Peyer's patch (tissue), 4 donors: Measurements from ENCODE around the gene TMBIM6. TPM values are rescaled to one million over a fixed set of nuclear protein-coding genes. Genes with fewer than 3 reads are reported as not detected.
"Not testable (repeated sequence)": the region's sequence is repeated elsewhere in the genome, so short reads cannot be mapped to it uniquely, and the experiment has no call there.

ENCODE experiments used
- DNase-seq, 3 donors: peaks; one replicate each; pipeline ENCODE4 v3.0.0-alpha.2; 2017 to 2019
- H3K27ac ChIP-seq, 4 donors: fragments of 200-600 bp; sonication (generic); one replicate each; pipeline ENCODE4 v1.5.1; 2016 to 2019
- H3K27me3 ChIP-seq, 2 donors: fragments of 200-600 bp; sonication (generic); one replicate each; pipeline ENCODE4 v1.5.1; 2019
- H3K36me3 ChIP-seq, 3 donors: fragments of 200-600 bp; sonication (generic); one replicate each; pipeline ENCODE4 v1.5.1; 2016 to 2019
- H3K4me1 ChIP-seq, 4 donors: fragments of 200-600 bp; sonication (generic); one replicate each; pipeline ENCODE4 v1.5.1; 2016 to 2019
- H3K4me3 ChIP-seq, 4 donors: fragments of 200-600 bp; sonication (generic); 1 replicate in 3 of 4; 2 replicates in 1 of 4; pipeline ENCODE4 v1.5.1; 2016 to 2019; ENCODE audit warnings: mild to moderate bottlenecking in 1 of 4
- H3K9me3 ChIP-seq, 4 donors: fragments of 200-600 bp; sonication (generic); one replicate each; pipeline ENCODE4 v1.5.1; 2016 to 2019; ENCODE audit warnings: mild to moderate bottlenecking in 1 of 4
- POLR2A ChIP-seq, 2 donors: fragments of 450-650 bp; IDR thresholded peaks; one replicate each; pipeline ENCODE4 v1.5.1; 2017; ENCODE audit warnings: antibody characterized with exemption in 2 of 2, mild to moderate bottlenecking in 2 of 2, moderate library complexity in 2 of 2
- total RNA-seq, 4 donors: library from RNA; depleted of rRNA; stranded (reverse); fragments of >200 nt; gene quantifications; one replicate each; pipeline ENCODE4 v1.1.0, GENCODE V29; 2016
- TF ChIP-seq, protein P1 (sequence below), 6 experiments: fragments of 450-650 bp in 4 of 6; fragments of 200-600 bp in 2 of 6; sonication (generic) in 1 of 6; IDR thresholded peaks; one replicate each; pipeline ENCODE4 v1.5.1; 2017 to 2019; ENCODE audit warnings: antibody characterized with exemption in 6 of 6, mild to moderate bottlenecking in 3 of 6, moderate library complexity in 1 of 6

Gene TMBIM6
- total RNA-seq, 4 donors from 2014 or later: 104 to 1,479 (median 689) TPM

- H3K27ac ChIP-seq: peak overlapping the region; percentile 88 to 98 (median 90)
- H3K36me3 ChIP-seq: no peaks in the 10 kb centered on the region
- H3K9me3 ChIP-seq: no peaks in the 10 kb centered on the region
- H3K27me3 ChIP-seq: no peaks in the 10 kb centered on the region
- H3K4me1 ChIP-seq: peaks cover 0 to 18% (median 8%) of the 10 kb centered on the region in 4 donors
- peak in 2 of 3 donors; percentile 38 to 57 for DNase-seq
- no peak for TF ChIP-seq POLR2A (IDR thresholded peaks at IDR 0.05)
- TF ChIP-seq, protein P1, sequence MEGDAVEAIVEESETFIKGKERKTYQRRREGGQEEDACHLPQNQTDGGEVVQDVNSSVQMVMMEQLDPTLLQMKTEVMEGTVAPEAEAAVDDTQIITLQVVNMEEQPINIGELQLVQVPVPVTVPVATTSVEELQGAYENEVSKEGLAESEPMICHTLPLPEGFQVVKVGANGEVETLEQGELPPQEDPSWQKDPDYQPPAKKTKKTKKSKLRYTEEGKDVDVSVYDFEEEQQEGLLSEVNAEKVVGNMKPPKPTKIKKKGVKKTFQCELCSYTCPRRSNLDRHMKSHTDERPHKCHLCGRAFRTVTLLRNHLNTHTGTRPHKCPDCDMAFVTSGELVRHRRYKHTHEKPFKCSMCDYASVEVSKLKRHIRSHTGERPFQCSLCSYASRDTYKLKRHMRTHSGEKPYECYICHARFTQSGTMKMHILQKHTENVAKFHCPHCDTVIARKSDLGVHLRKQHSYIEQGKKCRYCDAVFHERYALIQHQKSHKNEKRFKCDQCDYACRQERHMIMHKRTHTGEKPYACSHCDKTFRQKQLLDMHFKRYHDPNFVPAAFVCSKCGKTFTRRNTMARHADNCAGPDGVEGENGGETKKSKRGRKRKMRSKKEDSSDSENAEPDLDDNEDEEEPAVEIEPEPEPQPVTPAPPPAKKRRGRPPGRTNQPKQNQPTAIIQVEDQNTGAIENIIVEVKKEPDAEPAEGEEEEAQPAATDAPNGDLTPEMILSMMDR (IDR thresholded peaks at IDR 0.05): no peak
- peak overlapping the region; percentile 73 to 99 (median 90) for H3K4me3 ChIP-seq
Observed at GRCh38 chr12:49706351-49707127, 34.8 kb upstream of the TMBIM6 start.

DNA sequence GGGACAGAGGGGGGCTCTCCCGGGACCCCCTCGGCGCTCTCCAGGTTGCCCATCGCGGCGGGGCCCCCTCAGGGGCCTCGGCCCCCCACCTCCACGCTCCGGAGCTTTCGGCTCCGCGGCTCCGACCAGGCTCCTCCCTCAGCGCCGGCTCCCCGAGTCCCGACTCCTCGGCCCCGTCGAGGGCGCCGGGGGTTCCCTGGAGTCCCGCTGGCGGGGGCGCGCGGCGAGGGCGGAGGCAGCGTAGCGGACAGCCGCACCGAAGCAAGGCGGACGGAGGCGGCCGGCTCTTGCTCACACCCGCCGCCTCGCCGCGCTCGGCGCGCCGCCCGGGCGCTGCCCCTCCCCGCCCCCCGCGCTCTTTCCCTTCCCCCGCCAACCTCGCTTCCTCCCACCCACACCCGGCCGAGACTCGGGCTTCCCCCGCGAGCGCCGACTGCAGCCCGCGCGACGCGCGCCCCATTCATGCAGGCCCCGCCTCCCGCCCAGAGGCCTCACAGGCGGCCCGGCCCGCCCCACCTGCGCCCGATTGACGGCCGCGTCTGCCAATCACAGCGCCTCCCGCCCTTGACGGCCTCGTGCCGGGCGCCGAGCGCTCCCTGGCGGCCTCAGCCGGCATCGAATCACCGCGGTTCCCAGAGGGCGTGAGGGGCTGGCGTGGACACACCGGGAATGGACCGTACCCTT lies 34.1 kb upstream of the TMBIM6 start, which contains the start of gene FMNL3:
FMNL3 (minus strand) TSS at position 278 of the 684 bp plus-strand sequence; CDS start at position 53, 225 bp downstream.
- H3K36me3 ChIP-seq: no peaks in the 10 kb centered on the region
- DNase-seq: peak; percentile 98 to 99 (median 98)
- H3K9me3 ChIP-seq: no peaks in the 10 kb centered on the region
- H3K27ac ChIP-seq: peak within 1 kb of the TSS; percentile 88 to 98 (median 90)
- H3K27me3 ChIP-seq: no peaks in the 10 kb centered on the region
- H3K4me3 ChIP-seq: peak within 1 kb of the TSS; percentile 73 to 99 (median 90)
- peaks cover 0 to 18% (median 8%) of the 10 kb centered on the region in 4 donors for H3K4me1 ChIP-seq
- TF ChIP-seq, protein P1 (IDR thresholded peaks at IDR 0.05): peak; percentile 94 to 99 (median 99)
- no peak for TF ChIP-seq POLR2A (IDR thresholded peaks at IDR 0.05)

- peak overlapping the region in 1 of 4 donors; percentile 98 for H3K27ac ChIP-seq
- no peaks in the 10 kb centered on the region for H3K9me3 ChIP-seq
- H3K36me3 ChIP-seq: no peaks in the 10 kb centered on the region
- DNase-seq: no peak
- no peaks in the 10 kb centered on the region for H3K27me3 ChIP-seq
- peaks cover 0 to 18% (median 6%) of the 10 kb centered on the region in 4 donors for H3K4me1 ChIP-seq
- H3K4me3 ChIP-seq: peak overlapping the region in 1 of 4 donors; percentile 73
- TF ChIP-seq, protein P1 (IDR thresholded peaks at IDR 0.05): no peak
- TF ChIP-seq POLR2A (IDR thresholded peaks at IDR 0.05): no peak
Observed at GRCh38 chr12:49707812-49708147, 33.6 kb upstream of the TMBIM6 start.

GRCh38 chr12:49708851-49709250 lies 32.5 kb upstream of the TMBIM6 start:
- Histone ChIP-seq H3K4me1 (peaks cover 0 to 12% (median 5%) of the 10 kb centered on the region in 4 donors), H3K36me3 (no peaks in the 10 kb centered on the region), H3K27me3 (no peaks in the 10 kb centered on the region), H3K9me3 (no peaks in the 10 kb centered on the region), H3K27ac (no peak overlapping the region), H3K4me3 (no peak overlapping the region)
- DNase-seq: no peak
- TF ChIP-seq, protein P1 (IDR thresholded peaks at IDR 0.05): no peak
- no peak for TF ChIP-seq POLR2A (IDR thresholded peaks at IDR 0.05)

DNA sequence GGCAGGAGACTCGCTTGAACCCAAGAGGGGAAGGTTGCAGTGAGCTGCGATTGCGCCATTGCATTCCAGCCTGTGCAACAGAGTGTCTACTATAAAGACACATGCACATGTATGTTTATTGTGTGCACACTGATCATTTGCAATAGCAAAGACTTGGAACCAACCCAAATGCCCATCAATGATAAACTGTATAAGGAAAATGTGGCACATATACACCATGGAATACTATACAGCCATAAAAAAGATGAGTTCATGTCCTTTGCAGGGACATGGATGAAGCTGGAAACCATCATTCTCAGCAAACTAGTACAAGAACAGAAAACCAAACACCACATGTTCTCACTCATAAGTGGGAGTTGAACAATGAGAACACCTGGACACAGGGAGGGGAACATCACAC lies 27.4 kb upstream of the TMBIM6 start:
- H3K36me3 ChIP-seq, DNase-seq, H3K27me3 ChIP-seq: not testable (repeated sequence)

GRCh38 chr12:49716553-49716952 lies 24.8 kb upstream of the TMBIM6 start:
- Histone ChIP-seq H3K27ac (no peak overlapping the region), H3K9me3 (no peaks in the 10 kb centered on the region), H3K4me1 (no peaks in the 10 kb centered on the region), H3K4me3 (no peak overlapping the region), H3K27me3 (no peaks in the 10 kb centered on the region), H3K36me3 (no peaks in the 10 kb centered on the region)
- no peak for DNase-seq
- no peak for TF ChIP-seq POLR2A (IDR thresholded peaks at IDR 0.05)
- TF ChIP-seq, protein P1 (IDR thresholded peaks at IDR 0.05): no peak

More for the DNA sequence above, 27.4 kb upstream of the TMBIM6 start:
- not testable (repeated sequence) for H3K4me3 ChIP-seq, H3K4me1 ChIP-seq, H3K27ac ChIP-seq, H3K9me3 ChIP-seq

DNA sequence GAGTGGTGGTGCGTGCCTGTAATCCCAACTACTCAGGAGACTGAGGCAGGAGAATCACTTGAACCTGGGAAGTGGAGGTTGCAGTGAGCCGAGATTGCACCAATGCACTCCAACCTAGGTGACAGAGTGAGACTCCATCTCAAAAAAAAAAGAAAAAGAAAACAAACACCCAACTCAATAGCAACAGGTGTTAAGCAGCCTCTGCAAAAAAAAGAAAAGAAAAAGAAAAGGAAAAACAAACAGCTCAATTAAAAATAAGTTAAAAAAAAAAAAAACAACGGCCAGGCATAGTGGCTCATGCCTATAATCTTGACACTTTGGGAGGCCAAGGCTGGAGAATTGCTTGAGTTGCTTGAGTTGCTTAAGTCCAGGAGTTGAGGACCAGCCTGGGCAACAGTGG lies 23.6 kb upstream of the TMBIM6 start:
- H3K4me1 ChIP-seq: not testable (repeated sequence)

More for the DNA sequence above, 23.6 kb upstream of the TMBIM6 start:
- not testable (repeated sequence) for H3K9me3 ChIP-seq, H3K27ac ChIP-seq, H3K36me3 ChIP-seq, H3K27me3 ChIP-seq, DNase-seq, H3K4me3 ChIP-seq
